ENCODE data around the gene TRPV2.

The TRPV2 gene

GRCh38 chr17:16460796-16461605, 45.6 kb downstream of the TRPV2 start:
- TF ChIP-seq TAF1 (IDR thresholded peaks at IDR 0.05; ENCODE audit: borderline replicate concordance, insufficient read depth, low read length) (no peak), FOXP2 (optimal IDR thresholded peaks at IDR 0.05; ENCODE audit: borderline replicate concordance, extremely low read depth, extremely low read length, insufficient read depth) (no peak), POLR2AphosphoS5 (IDR thresholded peaks at IDR 0.05; ENCODE audit: low read depth, low read length) (no peak), REST (IDR thresholded peaks at IDR 0.05; ENCODE audit: insufficient read depth in 1 of 2, low read depth in 2 of 2, low read length in 2 of 2) (no peak), SIN3A (IDR thresholded peaks at IDR 0.05; ENCODE audit: borderline replicate concordance, insufficient read depth, low read length) (no peak)

DNA sequence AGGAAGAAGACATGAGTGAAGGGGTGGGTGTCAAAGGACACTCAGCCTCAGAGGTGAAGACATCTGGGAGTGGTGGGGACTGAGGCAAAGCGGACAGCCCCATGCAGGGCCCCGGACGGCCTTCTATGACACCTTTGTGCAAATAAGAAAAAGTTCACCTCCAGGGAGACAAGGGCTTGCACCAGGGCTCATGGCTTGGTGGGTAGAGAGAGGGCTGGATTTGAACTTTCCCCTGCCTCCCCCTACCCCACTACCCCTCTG, 46.2 kb downstream of the TRPV2 start:
- TF ChIP-seq FOXP2 (optimal IDR thresholded peaks at IDR 0.05; ENCODE audit: borderline replicate concordance, extremely low read depth, extremely low read length, insufficient read depth) (no peak), REST (IDR thresholded peaks at IDR 0.05; ENCODE audit: insufficient read depth in 1 of 2, low read depth in 2 of 2, low read length in 2 of 2) (no peak), SIN3A (IDR thresholded peaks at IDR 0.05; ENCODE audit: borderline replicate concordance, insufficient read depth, low read length) (no peak), TAF1 (IDR thresholded peaks at IDR 0.05; ENCODE audit: borderline replicate concordance, insufficient read depth, low read length) (no peak), POLR2AphosphoS5 (IDR thresholded peaks at IDR 0.05; ENCODE audit: low read depth, low read length) (no peak)

DNA sequence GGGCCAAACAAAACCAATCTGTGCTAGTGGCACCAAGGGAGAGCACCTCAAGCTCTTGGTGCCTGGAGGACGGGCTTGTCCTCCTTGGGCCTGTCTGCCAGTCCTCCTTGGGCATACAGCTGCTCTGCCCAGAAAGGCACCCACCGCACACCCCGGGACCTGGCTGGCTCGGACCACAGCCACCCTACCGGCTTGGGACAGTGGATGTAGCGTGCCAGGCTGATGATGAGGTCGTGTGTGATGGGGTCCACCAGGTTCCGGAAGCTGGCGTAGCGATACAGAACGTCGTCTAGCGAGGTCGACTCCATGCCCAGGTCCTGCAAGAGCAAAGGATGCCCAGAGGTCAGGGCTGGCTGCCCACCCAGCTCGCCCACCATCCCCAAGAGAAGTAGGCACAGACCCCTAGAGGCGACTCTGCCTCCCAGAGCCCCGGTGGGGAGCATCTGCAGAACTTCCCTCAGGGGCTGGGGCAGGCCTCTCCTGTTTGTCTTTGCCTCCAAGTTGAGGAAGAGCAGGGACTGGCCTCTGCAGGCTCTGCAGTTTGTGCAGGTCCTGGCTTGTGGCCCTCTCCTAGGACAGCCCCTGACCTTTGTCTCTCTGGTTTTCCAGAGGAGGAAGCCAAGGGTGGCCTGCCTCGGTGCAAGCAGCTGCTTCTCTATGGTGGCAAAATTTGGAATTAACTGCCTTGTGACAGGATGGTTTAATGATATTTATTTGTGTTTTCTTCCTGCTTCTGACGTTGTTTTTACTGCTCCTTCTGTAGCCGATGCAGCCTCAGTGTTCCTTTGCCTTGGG, 46.9 kb downstream of the TRPV2 start:
- no peak for TF ChIP-seq SIN3A (IDR thresholded peaks at IDR 0.05; ENCODE audit: borderline replicate concordance, insufficient read depth, low read length)
- TF ChIP-seq TAF1 (IDR thresholded peaks at IDR 0.05; ENCODE audit: borderline replicate concordance, insufficient read depth, low read length): no peak
- no peak for TF ChIP-seq FOXP2 (optimal IDR thresholded peaks at IDR 0.05; ENCODE audit: borderline replicate concordance, extremely low read depth, extremely low read length, insufficient read depth)
- no peak for TF ChIP-seq POLR2AphosphoS5 (IDR thresholded peaks at IDR 0.05; ENCODE audit: low read depth, low read length)
- no peak for TF ChIP-seq REST (IDR thresholded peaks at IDR 0.05; ENCODE audit: insufficient read depth in 1 of 2, low read depth in 2 of 2, low read length in 2 of 2)

- TF ChIP-seq POLR2AphosphoS5 (IDR thresholded peaks at IDR 0.05; ENCODE audit: low read depth, low read length) (no peak), REST (IDR thresholded peaks at IDR 0.05; ENCODE audit: insufficient read depth in 1 of 2, low read depth in 2 of 2, low read length in 2 of 2) (no peak), SIN3A (IDR thresholded peaks at IDR 0.05; ENCODE audit: borderline replicate concordance, insufficient read depth, low read length) (no peak)
Observed at GRCh38 chr17:16463358-16464302, 48.3 kb downstream of the TRPV2 start.

Measured in PFSK-1 (cell line).